HFF-Myc (cell line): Measurements from ENCODE around the gene IKZF2.

Source experiments
- DNase-seq: peaks from one replicate; pipeline ENCODE4 v3.0.0-alpha.2; 2011; ENCODE audit warnings: low read depth; ENCODE audit errors: extremely low read depth
- H3K4me3 ChIP-seq: replicated peaks from 2 replicates; pipeline ENCODE4 v1.5.1; 2011; ENCODE audit warnings: low read depth, mild to moderate bottlenecking, control low read depth, low read length
- TF ChIP-seq, protein P1 (sequence below): IDR thresholded peaks from 2 replicates; pipeline ENCODE4 v1.5.1; 2012; ENCODE audit warnings: mild to moderate bottlenecking, low read depth, low read length, control low read depth; ENCODE audit errors: missing control alignments

Gene IKZF2

GRCh38 chr2:212991120-212991519 lies 160.3 kb downstream of the IKZF2 start:
- H3K4me3 ChIP-seq = no peak overlapping the region
- TF ChIP-seq, protein P1, sequence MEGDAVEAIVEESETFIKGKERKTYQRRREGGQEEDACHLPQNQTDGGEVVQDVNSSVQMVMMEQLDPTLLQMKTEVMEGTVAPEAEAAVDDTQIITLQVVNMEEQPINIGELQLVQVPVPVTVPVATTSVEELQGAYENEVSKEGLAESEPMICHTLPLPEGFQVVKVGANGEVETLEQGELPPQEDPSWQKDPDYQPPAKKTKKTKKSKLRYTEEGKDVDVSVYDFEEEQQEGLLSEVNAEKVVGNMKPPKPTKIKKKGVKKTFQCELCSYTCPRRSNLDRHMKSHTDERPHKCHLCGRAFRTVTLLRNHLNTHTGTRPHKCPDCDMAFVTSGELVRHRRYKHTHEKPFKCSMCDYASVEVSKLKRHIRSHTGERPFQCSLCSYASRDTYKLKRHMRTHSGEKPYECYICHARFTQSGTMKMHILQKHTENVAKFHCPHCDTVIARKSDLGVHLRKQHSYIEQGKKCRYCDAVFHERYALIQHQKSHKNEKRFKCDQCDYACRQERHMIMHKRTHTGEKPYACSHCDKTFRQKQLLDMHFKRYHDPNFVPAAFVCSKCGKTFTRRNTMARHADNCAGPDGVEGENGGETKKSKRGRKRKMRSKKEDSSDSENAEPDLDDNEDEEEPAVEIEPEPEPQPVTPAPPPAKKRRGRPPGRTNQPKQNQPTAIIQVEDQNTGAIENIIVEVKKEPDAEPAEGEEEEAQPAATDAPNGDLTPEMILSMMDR = no peak
- DNase-seq = no peak

- TF ChIP-seq, protein P1 = no peak
- DNase-seq = no peak
- H3K4me3 ChIP-seq = no peak overlapping the region
Observed at GRCh38 chr2:212990697-212991096, 160.7 kb downstream of the IKZF2 start.

- DNase-seq = no peak
- TF ChIP-seq, protein P1 = no peak
- H3K4me3 ChIP-seq = no peak overlapping the region
Observed at GRCh38 chr2:212987492-212987891, 163.9 kb downstream of the IKZF2 start.

- TF ChIP-seq, protein P1 = no peak
- DNase-seq = no peak
- H3K4me3 ChIP-seq = no peak overlapping the region
Observed at GRCh38 chr2:212984129-212984528, 167.3 kb downstream of the IKZF2 start.

GRCh38 chr2:212979799-212980198 lies 171.6 kb downstream of the IKZF2 start:
- H3K4me3 ChIP-seq = no peak overlapping the region
- TF ChIP-seq, protein P1 = no peak
- DNase-seq = no peak

DNA sequence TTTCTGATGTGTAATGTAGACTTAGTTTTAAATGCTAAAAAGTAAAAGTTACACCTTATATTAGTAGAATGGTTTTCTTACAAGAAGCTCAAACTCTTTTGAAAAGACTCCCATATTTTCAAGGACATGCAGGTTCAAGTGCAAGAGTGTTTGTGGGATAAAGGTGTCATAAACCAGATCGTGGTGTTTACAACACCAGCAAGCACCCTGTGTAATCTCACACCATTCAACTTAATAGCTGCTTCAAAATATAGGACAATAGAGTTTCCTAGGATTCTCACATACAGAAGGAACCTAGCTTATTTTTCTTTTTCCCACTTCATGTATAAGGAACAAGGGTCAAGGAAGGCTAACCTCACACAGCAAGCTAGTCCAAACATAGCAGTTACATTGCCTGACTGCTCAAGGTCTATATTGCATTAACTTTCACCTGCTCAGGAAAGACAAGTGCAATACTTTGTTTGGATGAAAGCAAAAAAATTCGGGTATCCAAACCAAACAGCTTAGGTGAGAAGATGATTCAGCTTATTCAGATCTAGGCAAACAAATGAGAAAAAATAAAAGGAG lies 172.3 kb downstream of the IKZF2 start:
- TF ChIP-seq, protein P1 = no peak
- no peak for DNase-seq
- H3K4me3 ChIP-seq = no peak overlapping the region

DNA sequence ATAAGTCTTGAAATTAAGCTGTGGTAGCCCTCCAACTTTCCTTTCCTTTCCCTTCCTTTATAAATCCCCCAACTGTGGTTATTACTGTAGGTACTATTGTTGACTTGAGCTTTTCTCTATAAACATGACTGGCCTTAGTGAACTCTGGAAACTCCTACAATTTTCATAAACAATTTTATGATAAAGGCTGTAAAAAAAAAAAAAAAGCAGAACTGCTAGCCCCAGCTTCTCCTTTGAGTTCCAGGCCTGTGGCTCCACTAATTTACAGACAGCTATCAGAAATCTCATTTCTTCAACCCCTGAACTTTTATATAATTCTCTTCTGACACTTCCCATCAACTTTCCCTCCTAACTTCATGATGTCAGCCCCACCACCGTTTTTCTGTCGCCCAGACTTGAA lies 174.3 kb downstream of the IKZF2 start:
- no peak overlapping the region for H3K4me3 ChIP-seq
- TF ChIP-seq, protein P1 = no peak
- DNase-seq = no peak
